Upper lobe of right lung (tissue), 1 donor: ENCODE data around the gene MAGI2. TPM values are rescaled to one million over a fixed set of nuclear protein-coding genes. Genes with fewer than 3 reads are reported as not detected.

Experiments
- ATAC-seq: fragments of 200-7000 bp; cut with Tn5 transposase; one replicate; pipeline ENCODE4 v1.9.1; 2020; ENCODE audit warnings: mild to moderate bottlenecking, moderate library complexity
- DNase-seq: peaks from one replicate; pipeline ENCODE4 v3.0.0-alpha.2; 2020
- H3K27ac ChIP-seq: fragments of 200-600 bp; one replicate; pipeline ENCODE4 v1.8.0; 2022
- H3K27me3 ChIP-seq: fragments of 200-600 bp; one replicate; pipeline ENCODE4 v1.8.0; 2022; ENCODE audit warnings: mild to moderate bottlenecking
- H3K36me3 ChIP-seq: fragments of 200-600 bp; one replicate; pipeline ENCODE4 v1.8.0; 2022
- H3K4me1 ChIP-seq: fragments of 200-600 bp; one replicate; pipeline ENCODE4 v1.8.0; 2022
- H3K4me3 ChIP-seq: fragments of 200-600 bp; one replicate; pipeline ENCODE4 v1.8.0; 2022; ENCODE audit warnings: mild to moderate bottlenecking
- H3K9me3 ChIP-seq: fragments of 200-600 bp; one replicate; pipeline ENCODE4 v1.8.0; 2022
- CTCF ChIP-seq: fragments of 200-600 bp; IDR thresholded peaks from one replicate; pipeline ENCODE4 v1.8.0; 2022; ENCODE audit warnings: antibody characterized with exemption
- intact Hi-C: fragments of 100-400 bp; cut with DNase I; formaldehyde crosslinking; loops from one replicate; pipeline ENCODE4 v1.11.0; 2022
- long read RNA-seq: library from polyadenylated mRNA; unstranded; transcript quantifications from one replicate; pipeline ENCODE4 v2.0.0, GENCODE V29; 2021
- total RNA-seq: library from RNA; stranded (reverse); fragmentation: NEBNext Ultra II Directional; extraction: Animal tissue kit (Norgen Biotek cat#: 25700); gene quantifications from one replicate; pipeline ENCODE4 v1.2.1, GENCODE V29; 2021
- donor health status: DM: no; HTN: yes; CAD: no; lungs with severe emphysema.

The MAGI2 gene
- 12.8 TPM for total RNA-seq
- long read RNA-seq, partial matches to known transcripts = 4 of 16 reads
- long read RNA-seq, other reads (novel, unspliced or antisense) = 12 of 16 reads

GRCh38 chr7:79453558-79454360, at the start of gene MAGI2:
TSS of gene MAGI2 (minus strand) at chr7:79453667. CDS start at chr7:79453320, 347 bp downstream.
- H3K27me3 ChIP-seq = no peaks in the 10 kb centered on the region
- peak; percentile 90 for DNase-seq
- peaks cover 16% of the 10 kb centered on the region for H3K4me1 ChIP-seq
- H3K4me3 ChIP-seq = peak within 1 kb of the TSS; percentile 76
- peak within 1 kb of the TSS; percentile 94 for H3K27ac ChIP-seq
- ATAC-seq = peak; percentile 89
- intact Hi-C loops = no loop called here
- no peaks in the 10 kb centered on the region for H3K9me3 ChIP-seq
- TF ChIP-seq CTCF = no peak
- no peaks in the 10 kb centered on the region for H3K36me3 ChIP-seq

GRCh38 chr7:79502151-79502550, 48.7 kb upstream of the MAGI2 start:
- no peak for TF ChIP-seq CTCF
- ATAC-seq = no peak

GRCh38 chr7:79500759-79501158, 47.3 kb upstream of the MAGI2 start:
- Histone ChIP-seq H3K4me1 (no peaks in the 10 kb centered on the region), H3K27ac (no peak overlapping the region), H3K36me3 (no peaks in the 10 kb centered on the region), H3K4me3 (no peak overlapping the region), H3K9me3 (no peaks in the 10 kb centered on the region), H3K27me3 (no peaks in the 10 kb centered on the region)
- ATAC-seq (no peak), DNase-seq (no peak)
- no peak for TF ChIP-seq CTCF
- intact Hi-C loops = no loop called here

More at GRCh38 chr7:79502151-79502550, 48.7 kb upstream of the MAGI2 start:
- Histone ChIP-seq H3K4me3 (no peak overlapping the region), H3K36me3 (no peaks in the 10 kb centered on the region), H3K9me3 (no peaks in the 10 kb centered on the region), H3K27ac (no peak overlapping the region), H3K27me3 (no peaks in the 10 kb centered on the region), H3K4me1 (no peaks in the 10 kb centered on the region)
- no peak for DNase-seq
- intact Hi-C loops = no loop called here

- TF ChIP-seq CTCF = no peak
- ATAC-seq (no peak), DNase-seq (no peak)
- Histone ChIP-seq H3K27ac (no peak overlapping the region), H3K27me3 (no peaks in the 10 kb centered on the region), H3K9me3 (no peaks in the 10 kb centered on the region), H3K4me1 (no peaks in the 10 kb centered on the region), H3K36me3 (no peaks in the 10 kb centered on the region), H3K4me3 (no peak overlapping the region)
- intact Hi-C loops = no loop called here
Observed at GRCh38 chr7:79497728-79498127, 44.3 kb upstream of the MAGI2 start.

- Histone ChIP-seq H3K27ac (no peak overlapping the region), H3K4me3 (no peak overlapping the region), H3K36me3 (no peaks in the 10 kb centered on the region), H3K27me3 (no peaks in the 10 kb centered on the region), H3K9me3 (no peaks in the 10 kb centered on the region), H3K4me1 (no peaks in the 10 kb centered on the region)
- no peak for TF ChIP-seq CTCF
- intact Hi-C loops = no loop called here
- DNase-seq (no peak), ATAC-seq (no peak)
Observed at GRCh38 chr7:79495544-79496272, 42.2 kb upstream of the MAGI2 start.
